Tibial nerve (tissue), 4 donors: Measurements from ENCODE around the gene PRCD. TPM values are rescaled to one million over a fixed set of nuclear protein-coding genes. Genes with fewer than 3 reads are reported as not detected.
"Not testable (repeated sequence)": the region's sequence is repeated elsewhere in the genome, so short reads cannot be mapped to it uniquely, and the experiment has no call there.

Source experiments
- DNase-seq, 2 donors: peaks; one replicate each; pipeline ENCODE4 v3.0.0-alpha.2; 2019; ENCODE audit warnings: low spot score in 2 of 2
- H3K27ac ChIP-seq, 4 donors: fragments of 200-600 bp; sonication (generic) in 3 of 4; one replicate each; pipeline ENCODE4 v1.5.1; 2017 to 2019; ENCODE audit warnings: mild to moderate bottlenecking in 1 of 4
- H3K27me3 ChIP-seq, 2 donors: fragments of 200-600 bp; sonication (generic) in 1 of 2; one replicate each; pipeline versions ENCODE4 v1.5.1 to v1.6.0; 2017 to 2019
- H3K36me3 ChIP-seq, 3 donors: fragments of 200-600 bp; sonication (generic); one replicate each; pipeline ENCODE4 v1.5.1; 2018 to 2019
- H3K4me1 ChIP-seq, 4 donors: fragments of 200-600 bp; sonication (generic) in 3 of 4; one replicate each; pipeline ENCODE4 v1.5.1; 2017 to 2019
- H3K4me3 ChIP-seq, 4 donors: fragments of 200-600 bp; sonication (generic) in 3 of 4; one replicate each; pipeline ENCODE4 v1.5.1; 2017 to 2019; ENCODE audit warnings: mild to moderate bottlenecking in 1 of 4, moderate library complexity in 1 of 4
- H3K9me3 ChIP-seq, 4 donors: fragments of 200-600 bp; sonication (generic) in 3 of 4; one replicate each; pipeline ENCODE4 v1.5.1; 2017 to 2019
- EP300 ChIP-seq, 2 donors: sonication (generic); formaldehyde crosslinking; IDR thresholded peaks; one replicate each; pipeline ENCODE4 v1.6.1; 2017; ENCODE audit warnings: antibody characterized with exemption in 2 of 2, mild to moderate bottlenecking in 1 of 2
- POLR2A ChIP-seq, 2 donors: fragments of 450-650 bp; IDR thresholded peaks; one replicate each; pipeline ENCODE4 v1.6.1; 2017; ENCODE audit warnings: antibody characterized with exemption in 2 of 2, mild to moderate bottlenecking in 2 of 2, moderate library complexity in 2 of 2
- WGBS, 2 donors: methylation state at CpG; one replicate each; pipeline ENCODE4 v1.1.5; 2018; 5-methylcytosine and 5-hydroxymethylcytosine counted together
- total RNA-seq, 4 donors: library from RNA; depleted of rRNA; stranded (reverse); fragments of >200 nt; gene quantifications; one replicate each; pipeline ENCODE4 v1.1.0, GENCODE V29; 2016
- TF ChIP-seq, protein P1 (sequence below), 5 experiments: fragments of 200-600 bp in 3 of 5; fragments of 450-650 bp in 2 of 5; sonication (generic) in 3 of 5; IDR thresholded peaks; one replicate each; pipeline ENCODE4 v1.5.1; 2016 to 2019; ENCODE audit warnings: antibody characterized with exemption in 5 of 5, mild to moderate bottlenecking in 3 of 5, moderate library complexity in 2 of 5

PRCD gene
- total RNA-seq, 4 donors from 2014 or later = 6.6 to 23.5 (median 14.1) TPM

DNA sequence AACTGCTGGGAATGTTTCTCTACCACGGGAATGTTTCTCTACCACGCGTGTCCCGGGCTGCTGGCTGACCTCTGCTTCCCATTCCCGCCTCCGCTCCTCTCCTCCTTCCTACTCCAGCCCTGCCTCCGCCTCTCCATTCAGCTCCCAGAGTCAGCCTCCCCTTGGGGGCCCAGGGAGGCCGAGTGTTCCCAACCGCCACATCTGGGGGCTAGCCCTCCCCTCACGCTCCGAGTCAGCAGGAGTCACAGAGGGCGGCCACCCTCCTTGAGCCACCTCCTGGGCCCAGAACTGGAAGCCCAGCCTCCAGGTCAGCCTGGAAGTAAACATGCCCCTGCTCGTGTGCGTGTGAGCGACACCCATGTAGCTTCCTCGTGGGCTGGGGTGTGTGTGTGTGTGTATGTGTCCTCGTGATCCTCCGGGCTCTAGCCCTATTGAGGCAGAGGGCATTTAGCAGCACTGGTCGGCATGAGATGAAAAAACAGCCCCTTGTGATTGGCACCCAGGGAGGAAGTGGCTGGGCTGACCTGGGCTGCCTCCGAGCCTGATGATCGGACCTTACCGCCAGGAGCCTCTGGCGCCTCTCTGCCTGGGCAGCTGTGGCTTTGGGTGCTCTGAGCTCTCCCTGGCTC is 9.6 kb upstream of the PRCD start:
- WGBS, 2 donors = 13 to 20% methylated on average over 20 to 22 of the region's 23 CpGs
- DNase-seq = peak in 1 of 2 donors; percentile 73
- H3K9me3 ChIP-seq = no peaks in the 10 kb centered on the region
- peak overlapping the region; percentile 81 to 99 (median 92) for H3K27ac ChIP-seq
- peaks cover 0 to 68% (median 52%) of the 10 kb centered on the region in 4 donors for H3K4me1 ChIP-seq
- TF ChIP-seq, protein P1, sequence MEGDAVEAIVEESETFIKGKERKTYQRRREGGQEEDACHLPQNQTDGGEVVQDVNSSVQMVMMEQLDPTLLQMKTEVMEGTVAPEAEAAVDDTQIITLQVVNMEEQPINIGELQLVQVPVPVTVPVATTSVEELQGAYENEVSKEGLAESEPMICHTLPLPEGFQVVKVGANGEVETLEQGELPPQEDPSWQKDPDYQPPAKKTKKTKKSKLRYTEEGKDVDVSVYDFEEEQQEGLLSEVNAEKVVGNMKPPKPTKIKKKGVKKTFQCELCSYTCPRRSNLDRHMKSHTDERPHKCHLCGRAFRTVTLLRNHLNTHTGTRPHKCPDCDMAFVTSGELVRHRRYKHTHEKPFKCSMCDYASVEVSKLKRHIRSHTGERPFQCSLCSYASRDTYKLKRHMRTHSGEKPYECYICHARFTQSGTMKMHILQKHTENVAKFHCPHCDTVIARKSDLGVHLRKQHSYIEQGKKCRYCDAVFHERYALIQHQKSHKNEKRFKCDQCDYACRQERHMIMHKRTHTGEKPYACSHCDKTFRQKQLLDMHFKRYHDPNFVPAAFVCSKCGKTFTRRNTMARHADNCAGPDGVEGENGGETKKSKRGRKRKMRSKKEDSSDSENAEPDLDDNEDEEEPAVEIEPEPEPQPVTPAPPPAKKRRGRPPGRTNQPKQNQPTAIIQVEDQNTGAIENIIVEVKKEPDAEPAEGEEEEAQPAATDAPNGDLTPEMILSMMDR (IDR thresholded peaks at IDR 0.05) = peak in 1 of 5 experiments; percentile 7
- TF ChIP-seq EP300 (IDR thresholded peaks at IDR 0.05) (peak in 1 of 2 donors; percentile 63), POLR2A (IDR thresholded peaks at IDR 0.05) (no peak)
- H3K36me3 ChIP-seq = no peaks in the 10 kb centered on the region
- no peaks in the 10 kb centered on the region for H3K27me3 ChIP-seq
- peak overlapping the region in 2 of 4 donors; percentile 3 to 11 for H3K4me3 ChIP-seq

DNA sequence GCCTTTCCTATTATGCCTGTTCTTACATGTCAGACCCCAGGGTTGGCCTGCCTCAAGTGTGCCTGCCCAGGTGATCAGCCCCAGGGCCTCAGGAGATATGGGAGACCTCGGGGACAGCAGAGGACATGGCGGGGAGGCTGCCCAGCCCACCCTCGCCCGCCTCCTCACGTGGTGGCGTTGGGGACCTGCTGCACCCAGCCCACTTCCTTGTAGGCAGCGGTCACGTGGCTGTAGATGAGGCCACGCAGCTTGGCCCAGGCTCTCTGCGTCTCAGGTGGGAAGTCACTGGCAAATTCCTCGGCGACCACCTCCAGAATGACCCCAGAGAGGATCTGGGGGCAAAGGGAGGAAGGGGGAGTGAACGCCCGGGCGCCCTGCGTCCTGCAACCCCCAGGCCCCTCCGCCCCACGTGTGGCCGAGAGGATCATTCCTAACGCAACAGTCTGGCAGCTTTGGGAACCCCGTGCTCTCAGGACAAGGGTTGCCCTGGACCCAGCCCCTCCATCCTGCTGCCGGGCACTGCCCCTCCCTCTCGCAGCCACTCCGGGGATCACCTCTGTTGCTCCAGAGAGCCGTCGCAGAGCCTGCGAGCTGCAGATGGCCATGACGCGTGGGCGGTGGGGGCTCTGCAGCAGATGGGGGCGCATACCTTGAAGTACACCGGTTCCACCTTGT is 8.9 kb upstream of the PRCD start:
- Histone ChIP-seq H3K27me3 (no peaks in the 10 kb centered on the region), H3K4me1 (peaks cover 0 to 71% (median 50%) of the 10 kb centered on the region in 4 donors), H3K27ac (peak overlapping the region; percentile 81 to 99 (median 92)), H3K4me3 (no peak overlapping the region), H3K9me3 (no peaks in the 10 kb centered on the region), H3K36me3 (no peaks in the 10 kb centered on the region)
- 73 to 79% methylated on average over 22 to 23 of the region's 32 CpGs for WGBS, 2 donors
- no peak for TF ChIP-seq POLR2A (IDR thresholded peaks at IDR 0.05)
- TF ChIP-seq, protein P1 (IDR thresholded peaks at IDR 0.05) = no peak
- no peak for TF ChIP-seq EP300 (IDR thresholded peaks at IDR 0.05)
- DNase-seq = no peak

DNA sequence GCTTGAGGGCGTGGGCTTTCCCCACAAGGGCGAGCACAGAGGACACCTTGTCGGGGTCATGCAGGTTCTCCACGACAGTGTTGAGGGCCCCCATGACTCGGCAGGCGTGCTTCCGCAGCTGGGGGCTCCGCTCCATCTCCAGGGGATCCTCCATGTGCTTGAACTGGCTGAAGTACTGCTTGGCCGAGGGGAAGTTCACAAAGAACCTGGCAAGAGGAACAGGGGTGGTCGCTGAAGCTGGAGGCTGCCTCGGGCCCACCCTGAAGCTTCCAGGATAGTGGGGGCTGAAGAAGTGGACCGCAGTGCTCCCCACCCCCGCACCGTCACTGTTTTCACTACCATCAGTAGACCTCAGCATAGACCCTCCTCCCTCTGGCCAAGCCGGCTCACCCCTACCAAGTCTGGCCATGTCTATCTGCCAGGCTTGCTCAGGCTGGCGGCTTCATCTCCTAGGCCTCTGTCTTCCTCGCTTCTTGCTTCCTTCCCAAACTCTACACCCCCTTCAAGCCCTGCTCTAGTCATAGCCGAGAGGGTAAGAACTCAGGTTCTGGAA is 8.3 kb upstream of the PRCD start:
- H3K36me3 ChIP-seq = no peaks in the 10 kb centered on the region
- peak overlapping the region; percentile 81 to 99 (median 92) for H3K27ac ChIP-seq
- H3K9me3 ChIP-seq = no peaks in the 10 kb centered on the region
- DNase-seq = no peak
- no peak for TF ChIP-seq EP300 (IDR thresholded peaks at IDR 0.05)
- TF ChIP-seq, protein P1 (IDR thresholded peaks at IDR 0.05) = no peak
- no peak for TF ChIP-seq POLR2A (IDR thresholded peaks at IDR 0.05)
- peaks cover 0 to 76% (median 50%) of the 10 kb centered on the region in 4 donors for H3K4me1 ChIP-seq
- H3K4me3 ChIP-seq = no peak overlapping the region
- 76 to 79% methylated on average over 13 to 18 of the region's 18 CpGs for WGBS, 2 donors
- no peaks in the 10 kb centered on the region for H3K27me3 ChIP-seq

DNA sequence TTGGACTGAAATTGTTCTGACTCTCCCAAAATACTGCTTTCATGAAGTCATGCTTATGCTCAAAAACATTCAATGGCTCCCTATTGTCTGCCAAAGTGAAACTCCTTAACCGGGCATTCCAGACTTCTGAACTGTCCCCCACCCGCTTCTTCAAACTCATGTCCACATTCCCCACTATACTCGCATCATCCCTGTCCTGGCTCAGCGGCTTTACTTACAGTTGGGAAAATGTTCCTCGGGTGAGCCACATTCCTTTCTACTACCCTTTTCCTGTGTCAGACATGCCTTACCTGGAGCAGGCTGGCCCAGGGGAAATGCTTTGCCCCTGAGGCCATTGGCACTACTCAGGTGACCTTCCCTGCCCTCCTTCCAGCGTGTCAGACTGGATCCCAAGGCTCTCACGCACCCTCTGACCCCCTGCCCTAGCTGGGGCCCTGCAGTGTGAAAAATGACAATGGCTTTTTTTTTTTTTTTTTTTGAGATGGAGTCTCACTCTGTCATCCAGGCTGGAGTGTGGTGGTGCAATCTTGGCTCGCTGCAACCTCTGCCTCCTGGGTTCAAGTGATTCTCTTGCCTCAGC is 7.7 kb upstream of the PRCD start:
- no peak for DNase-seq
- 64 to 80% methylated on average over 8 of the region's 8 CpGs for WGBS, 2 donors
- TF ChIP-seq POLR2A (IDR thresholded peaks at IDR 0.05) (no peak), EP300 (IDR thresholded peaks at IDR 0.05) (no peak)
- TF ChIP-seq, protein P1 (IDR thresholded peaks at IDR 0.05) = no peak
- Histone ChIP-seq H3K4me3 (no peak overlapping the region), H3K9me3 (no peaks in the 10 kb centered on the region), H3K4me1 (peaks cover 0 to 79% (median 49%) of the 10 kb centered on the region in 4 donors), H3K27ac (peak overlapping the region in 3 of 4 donors; percentile 92 to 99 (median 93)), H3K36me3 (no peaks in the 10 kb centered on the region), H3K27me3 (no peaks in the 10 kb centered on the region)

DNA sequence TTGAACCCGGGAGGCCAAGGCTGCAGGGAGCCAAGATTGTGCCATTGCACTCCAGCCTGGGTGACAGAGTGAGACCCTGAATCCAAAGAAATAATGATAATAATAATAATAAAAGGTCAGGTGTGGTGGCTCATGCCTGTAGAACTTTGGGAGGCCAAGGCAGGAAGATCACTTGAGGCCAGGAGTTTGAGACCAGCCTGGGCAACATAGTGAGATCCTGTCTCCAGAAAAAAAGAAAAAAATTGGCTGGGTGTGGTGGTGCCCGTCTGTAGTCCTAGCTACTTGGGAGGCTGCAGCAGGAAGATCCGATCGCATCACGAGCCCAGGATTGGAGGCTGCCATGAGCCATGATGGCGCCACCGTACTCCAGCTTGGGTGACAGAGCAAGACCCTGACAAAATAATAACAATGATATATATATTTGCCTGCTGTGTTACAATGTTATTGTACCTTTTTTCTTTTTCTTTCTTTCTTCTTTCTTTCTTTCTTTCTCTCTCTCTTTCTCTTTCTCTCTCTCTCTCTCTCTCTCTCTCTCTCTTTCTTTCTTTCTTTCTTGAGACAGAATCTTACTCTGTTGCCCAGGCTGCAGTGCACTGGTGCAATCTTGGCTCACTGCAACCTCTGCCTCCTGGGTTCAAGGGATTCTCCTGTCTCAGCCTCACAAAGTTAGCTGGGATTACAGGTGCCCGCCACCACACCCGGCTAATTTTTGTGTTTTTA is 6.0 kb upstream of the PRCD start:
- H3K36me3 ChIP-seq, H3K4me3 ChIP-seq, H3K27me3 ChIP-seq, DNase-seq, H3K9me3 ChIP-seq: not testable (repeated sequence)
- peak overlapping the region in 1 of 4 donors; percentile 91 for H3K27ac ChIP-seq
- H3K4me1 ChIP-seq = peaks cover 0 to 77% (median 44%) of the 10 kb centered on the region in 4 donors
- WGBS, 2 donors = 89 to 92% methylated on average over 9 of the region's 9 CpGs
